Fibroblast of skin of left biceps (primary cell): ENCODE data around the gene C11orf58.

Experiments
- DNase-seq, 2 experiments: peaks; one replicate each; pipeline ENCODE4 v3.0.0-alpha.2; 2013; ENCODE audit warnings: low read depth in 2 of 2

The C11orf58 gene

DNA sequence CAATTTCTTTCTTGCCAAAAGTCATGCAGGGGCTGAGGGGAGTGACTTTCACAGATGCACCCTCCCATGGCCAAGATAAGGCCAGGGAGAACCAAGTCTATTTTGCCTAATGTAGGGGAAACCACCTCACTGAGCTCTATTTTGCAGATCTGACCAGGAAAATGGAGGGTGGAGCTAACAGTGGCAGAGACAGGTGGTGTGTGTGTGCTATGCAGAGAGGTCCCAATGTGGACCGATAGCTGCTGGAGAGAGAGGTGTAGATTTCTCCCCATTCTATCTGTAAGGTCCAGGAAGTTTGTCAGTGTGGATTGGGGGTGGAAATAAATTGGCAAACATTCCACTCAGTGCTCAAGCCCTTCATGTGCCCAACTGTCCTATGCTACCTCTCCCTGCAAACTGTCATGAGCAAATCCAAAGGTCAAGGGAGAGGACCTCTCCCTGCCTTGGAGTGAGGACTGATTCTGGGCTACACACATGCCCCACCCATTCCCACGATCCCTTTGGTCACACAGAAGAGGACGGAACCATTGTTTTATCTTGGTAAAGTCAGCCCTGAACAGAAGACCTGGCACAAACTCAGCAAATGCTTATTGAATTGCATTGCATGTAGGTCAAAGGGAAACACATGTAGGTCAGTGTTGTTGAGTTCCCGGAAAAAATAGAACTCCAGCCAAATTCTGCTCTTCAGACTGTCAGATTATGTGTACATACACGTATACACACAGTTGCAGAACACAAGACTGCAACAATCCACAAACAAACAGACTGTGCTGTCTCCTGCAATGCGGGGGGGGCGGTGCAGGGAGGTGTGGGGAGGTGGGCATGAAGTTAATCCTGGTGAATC lies 65.9 kb downstream of the C11orf58 start:
- DNase-seq: no peak

DNA sequence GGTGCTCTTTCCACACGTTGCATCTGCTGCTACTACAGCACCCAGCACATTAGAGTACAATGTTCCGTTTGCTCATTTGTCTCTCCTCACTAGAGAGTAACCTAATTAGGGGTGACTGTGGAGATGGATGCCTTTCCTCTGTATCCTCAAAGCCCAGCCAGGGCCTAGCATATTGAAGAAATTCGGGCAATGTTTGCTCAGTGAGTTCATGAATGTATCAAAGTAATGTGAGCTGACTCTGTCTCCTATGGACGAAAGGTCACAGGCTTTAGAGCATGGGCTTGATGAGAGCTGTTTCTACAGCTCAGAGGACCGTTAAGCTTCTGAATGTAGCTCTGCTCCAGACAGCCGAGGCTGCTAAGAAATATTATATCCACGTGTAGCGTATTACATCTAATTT lies 67.5 kb downstream of the C11orf58 start:
- no peak for DNase-seq

DNA sequence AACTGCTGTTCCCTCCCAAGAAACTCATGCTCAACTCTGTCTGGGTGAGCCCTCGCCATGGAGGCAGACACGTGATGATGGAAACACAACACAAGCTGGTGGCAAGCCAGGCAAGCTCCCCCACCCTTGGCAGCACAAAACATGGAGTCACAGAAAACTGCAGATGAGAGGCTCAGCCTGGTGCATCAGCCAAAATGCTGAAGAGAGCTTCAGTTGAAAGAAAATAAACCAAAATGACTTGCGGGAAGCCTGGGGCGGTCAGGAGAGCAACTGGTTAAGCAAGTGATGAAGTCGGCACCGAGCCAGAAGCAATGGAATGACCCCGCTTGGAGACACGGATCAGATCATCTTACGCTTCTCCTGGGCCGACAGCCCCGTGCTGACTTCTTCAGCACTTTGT lies 68.3 kb downstream of the C11orf58 start:
- DNase-seq: no peak

DNA sequence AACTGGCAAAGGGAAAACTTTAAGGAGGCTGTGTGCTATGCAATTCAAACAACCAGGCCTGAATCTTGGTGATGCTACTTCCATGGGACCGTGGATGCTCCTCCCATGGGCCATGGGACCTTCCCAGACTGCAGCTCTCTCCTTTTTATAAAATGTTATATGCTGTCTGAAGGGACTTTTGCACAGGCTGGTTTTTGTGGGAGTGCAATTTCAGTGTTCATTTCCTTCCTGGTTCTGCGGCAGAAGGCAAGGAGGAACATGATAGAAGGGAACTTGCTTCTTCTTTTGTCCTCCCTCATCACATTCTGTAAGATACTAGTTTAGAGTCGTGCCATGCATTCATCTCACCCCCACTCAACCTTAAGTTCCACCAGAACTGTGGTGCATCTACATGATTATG lies 68.9 kb downstream of the C11orf58 start:
- no peak for DNase-seq
